Osteoblast (primary cell): ENCODE measurements around the gene SDR42E2. TPM values are rescaled to one million over a fixed set of nuclear protein-coding genes. Genes with fewer than 3 reads are reported as not detected.
A peak's percentile ranks its signal among the peaks of the same experiment; 100 is the strongest.

Experiments
- DNase-seq: peaks from one replicate; pipeline ENCODE4 v3.0.0; 2011; ENCODE audit warnings: low spot score, mixed read lengths; ENCODE audit not compliant: insufficient read length; ENCODE audit errors: missing footprints
- H2AFZ ChIP-seq: 2 replicates; pipeline ENCODE4 v1.6.0; 2011; ENCODE audit warnings: mild to moderate bottlenecking, low read length
- H3K27ac ChIP-seq: 2 replicates; pipeline ENCODE4 v1.5.1; 2011; ENCODE audit warnings: mild to moderate bottlenecking, low read depth, low read length, moderate library complexity
- H3K27me3 ChIP-seq: 2 replicates; pipeline ENCODE4 v1.6.0; 2012; ENCODE audit warnings: mild to moderate bottlenecking, control low read depth, inconsistent platforms, low read length, moderate library complexity; ENCODE audit not compliant: insufficient read depth
- H3K36me3 ChIP-seq: 2 replicates; pipeline ENCODE4 v1.5.1; 2011; ENCODE audit warnings: mild to moderate bottlenecking, low read length, control low read depth, moderate library complexity; ENCODE audit not compliant: insufficient read depth
- H3K4me1 ChIP-seq: 2 replicates; pipeline ENCODE4 v1.5.1; 2011; ENCODE audit warnings: mild to moderate bottlenecking, low read length, control low read depth, moderate library complexity; ENCODE audit not compliant: insufficient read depth
- H3K4me2 ChIP-seq: 2 replicates; pipeline ENCODE4 v1.6.0; 2011; ENCODE audit warnings: mild to moderate bottlenecking, low read length; ENCODE audit not compliant: insufficient read depth
- H3K4me3 ChIP-seq: fragments of 200-600 bp; sonication (generic); 3 replicates; pipeline ENCODE4 v1.5.1; 2012; ENCODE audit warnings: mild to moderate bottlenecking, low read length, inconsistent platforms; ENCODE audit not compliant: insufficient read depth
- H3K79me2 ChIP-seq: 2 replicates; pipeline ENCODE4 v1.6.0; 2012; ENCODE audit warnings: mild to moderate bottlenecking, low read length, control low read depth, inconsistent platforms; ENCODE audit not compliant: insufficient read depth
- H3K9me3 ChIP-seq: 2 replicates; pipeline ENCODE4 v1.5.1; 2011; ENCODE audit warnings: low read depth, low read length, control low read depth
- H4K20me1 ChIP-seq: 2 replicates; pipeline ENCODE4 v1.6.0; 2012; ENCODE audit warnings: mild to moderate bottlenecking, low read length, control low read depth; ENCODE audit not compliant: insufficient read depth
- CTCF ChIP-seq: IDR thresholded peaks from 2 replicates; pipeline ENCODE4 v1.5.1; 2011; ENCODE audit warnings: mild to moderate bottlenecking, low read depth, low read length, moderate library complexity; ENCODE audit errors: extremely low read depth
- total RNA-seq: library from RNA; depleted of rRNA; stranded (reverse); fragments of >200 nt; gene quantifications from 2 replicates; pipeline ENCODE4 v1.2.3, GENCODE V29; 2012

SDR42E2 gene
- total RNA-seq, 1 donor = not detected

GRCh38 chr16:22188595-22189442 lies 26.5 kb downstream of the SDR42E2 start:
- Histone ChIP-seq H3K4me1 (peaks cover 27% of the 10 kb centered on the region), H4K20me1 (no peaks in the 10 kb centered on the region), H3K27ac (no peak overlapping the region), H3K4me3 (no peak overlapping the region), H3K79me2 (no peaks in the 10 kb centered on the region), H3K27me3 (no peaks in the 10 kb centered on the region), H3K4me2 (no peak overlapping the region), H3K9me3 (no peaks in the 10 kb centered on the region), H2AFZ (no peak overlapping the region), H3K36me3 (no peaks in the 10 kb centered on the region)
- DNase-seq = peak; percentile 91
- peak; percentile 98 for TF ChIP-seq CTCF

- no peaks in the 10 kb centered on the region for H4K20me1 ChIP-seq
- DNase-seq = peak; percentile 58
- peak overlapping the region; percentile 84 for H2AFZ ChIP-seq
- no peaks in the 10 kb centered on the region for H3K79me2 ChIP-seq
- no peaks in the 10 kb centered on the region for H3K9me3 ChIP-seq
- no peaks in the 10 kb centered on the region for H3K27me3 ChIP-seq
- H3K4me2 ChIP-seq = peak overlapping the region; percentile 91
- TF ChIP-seq CTCF = no peak
- peak overlapping the region; percentile 75 for H3K4me3 ChIP-seq
- H3K36me3 ChIP-seq = no peaks in the 10 kb centered on the region
- H3K27ac ChIP-seq = no peak overlapping the region
- H3K4me1 ChIP-seq = peaks cover 27% of the 10 kb centered on the region
Measured at GRCh38 chr16:22189473-22190080, 27.3 kb downstream of the SDR42E2 start.

- Histone ChIP-seq H3K4me3 (peak overlapping the region; percentile 75), H3K4me1 (peaks cover 27% of the 10 kb centered on the region), H4K20me1 (no peaks in the 10 kb centered on the region), H3K27me3 (no peaks in the 10 kb centered on the region), H3K79me2 (no peaks in the 10 kb centered on the region), H3K36me3 (no peaks in the 10 kb centered on the region), H3K4me2 (peak overlapping the region; percentile 91), H2AFZ (peak overlapping the region; percentile 84), H3K27ac (no peak overlapping the region), H3K9me3 (no peaks in the 10 kb centered on the region)
- DNase-seq = peak; percentile 97
- TF ChIP-seq CTCF = no peak
Measured at GRCh38 chr16:22190081-22190775, 27.9 kb downstream of the SDR42E2 start.
